Left ventricle myocardium inferior (tissue), 1 donor: ENCODE data around the gene C1QTNF5. TPM values are rescaled to one million over a fixed set of nuclear protein-coding genes. Genes with fewer than 3 reads are reported as not detected.

Experiments used
- DNase-seq: peaks from one replicate; pipeline ENCODE4 v3.0.0-alpha.2; 2020
- H3K27ac ChIP-seq: fragments of 200-600 bp; replicated peaks from 2 replicates; pipeline ENCODE4 v1.8.0; 2021
- H3K27me3 ChIP-seq: fragments of 200-600 bp; 2 replicates; pipeline ENCODE4 v1.8.0; 2021; ENCODE audit warnings: low read depth
- H3K36me3 ChIP-seq: fragments of 200-600 bp; 2 replicates; pipeline ENCODE4 v1.8.0; 2021
- H3K4me1 ChIP-seq: fragments of 200-600 bp; 2 replicates; pipeline ENCODE4 v1.8.0; 2021
- H3K4me3 ChIP-seq: fragments of 200-600 bp; 2 replicates; pipeline ENCODE4 v1.8.0; 2021; ENCODE audit warnings: mild to moderate bottlenecking, moderate library complexity
- H3K9me3 ChIP-seq: fragments of 200-600 bp; replicated peaks from 2 replicates; pipeline ENCODE4 v1.8.0; 2021
- intact Hi-C: fragments of 100-400 bp; cut with micrococcal nuclease; formaldehyde crosslinking; loops from one replicate; pipeline ENCODE4 v1.11.0; 2022
- total RNA-seq: library from RNA; stranded (reverse); fragmentation: NEBNext Ultra II Directional; extraction: Animal tissue kit (Norgen Biotek cat#: 25700); gene quantifications from one replicate; pipeline ENCODE4 v1.2.1, GENCODE V29; 2021
- TF ChIP-seq, protein P1 (sequence below): fragments of 200-600 bp; IDR thresholded peaks from 2 replicates; pipeline ENCODE4 v1.8.0; 2021; ENCODE audit warnings: antibody characterized with exemption, mild to moderate bottlenecking, borderline replicate concordance
- donor health status: DM: no; HTN: yes; CAD: no; lungs with severe emphysema.

The C1QTNF5 gene
- total RNA-seq, 1 donor from 2014 or later, result 14.4 TPM

DNA sequence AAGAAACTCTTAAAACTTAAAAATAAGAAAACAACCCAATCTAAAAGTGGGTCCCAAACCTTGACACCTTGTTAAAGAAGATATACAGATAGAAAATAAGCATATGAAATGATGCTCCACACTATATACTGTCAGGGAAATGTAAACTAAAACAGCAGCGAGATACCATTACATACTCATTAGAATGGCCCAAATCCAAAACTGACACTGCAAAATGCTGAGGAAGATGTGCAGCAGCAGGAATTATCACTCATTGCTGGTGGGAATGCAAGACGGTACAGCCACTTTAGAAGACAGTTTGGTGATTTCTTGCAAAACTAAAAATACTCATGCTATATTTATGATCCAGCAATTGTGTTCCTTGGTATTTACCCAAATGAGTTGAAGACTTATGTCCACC lies 11.4 kb downstream of the C1QTNF5 start:
- TF ChIP-seq, protein P1, sequence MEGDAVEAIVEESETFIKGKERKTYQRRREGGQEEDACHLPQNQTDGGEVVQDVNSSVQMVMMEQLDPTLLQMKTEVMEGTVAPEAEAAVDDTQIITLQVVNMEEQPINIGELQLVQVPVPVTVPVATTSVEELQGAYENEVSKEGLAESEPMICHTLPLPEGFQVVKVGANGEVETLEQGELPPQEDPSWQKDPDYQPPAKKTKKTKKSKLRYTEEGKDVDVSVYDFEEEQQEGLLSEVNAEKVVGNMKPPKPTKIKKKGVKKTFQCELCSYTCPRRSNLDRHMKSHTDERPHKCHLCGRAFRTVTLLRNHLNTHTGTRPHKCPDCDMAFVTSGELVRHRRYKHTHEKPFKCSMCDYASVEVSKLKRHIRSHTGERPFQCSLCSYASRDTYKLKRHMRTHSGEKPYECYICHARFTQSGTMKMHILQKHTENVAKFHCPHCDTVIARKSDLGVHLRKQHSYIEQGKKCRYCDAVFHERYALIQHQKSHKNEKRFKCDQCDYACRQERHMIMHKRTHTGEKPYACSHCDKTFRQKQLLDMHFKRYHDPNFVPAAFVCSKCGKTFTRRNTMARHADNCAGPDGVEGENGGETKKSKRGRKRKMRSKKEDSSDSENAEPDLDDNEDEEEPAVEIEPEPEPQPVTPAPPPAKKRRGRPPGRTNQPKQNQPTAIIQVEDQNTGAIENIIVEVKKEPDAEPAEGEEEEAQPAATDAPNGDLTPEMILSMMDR, result no peak
- Histone ChIP-seq H3K36me3 (no peaks in the 10 kb centered on the region), H3K4me1 (peaks cover 5% of the 10 kb centered on the region), H3K27me3 (no peaks in the 10 kb centered on the region), H3K9me3 (no peaks in the 10 kb centered on the region), H3K4me3 (no peak overlapping the region), H3K27ac (no peak overlapping the region)
- intact Hi-C loops, result no loop called here
- DNase-seq, result no peak

DNA sequence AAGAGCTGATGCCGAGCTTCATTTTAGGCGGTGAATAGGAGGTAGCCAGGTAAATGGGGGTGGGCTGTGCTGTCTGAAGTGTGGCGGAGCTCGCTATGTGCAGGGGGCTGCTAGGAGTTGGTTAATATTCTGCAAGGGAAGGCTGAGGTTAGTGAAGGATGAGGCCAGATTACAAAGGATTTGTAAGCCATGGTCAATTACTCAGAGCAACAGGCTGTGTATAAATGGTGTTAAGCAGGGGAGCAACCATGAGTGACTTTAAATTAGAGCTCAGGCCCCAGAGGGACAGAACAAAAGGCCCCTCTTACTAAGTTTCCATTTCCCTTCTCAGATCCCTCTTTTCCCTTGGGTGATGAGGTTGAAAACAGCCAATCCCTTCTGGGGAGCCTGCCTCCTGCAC lies 16.5 kb downstream of the C1QTNF5 start:
- TF ChIP-seq, protein P1, result no peak
- H3K9me3 ChIP-seq, result no peaks in the 10 kb centered on the region
- intact Hi-C loops, result no loop called here
- no peaks in the 10 kb centered on the region for H3K27me3 ChIP-seq
- H3K27ac ChIP-seq, result no peak overlapping the region
- no peak for DNase-seq
- H3K4me1 ChIP-seq, result peaks cover 45% of the 10 kb centered on the region
- no peaks in the 10 kb centered on the region for H3K36me3 ChIP-seq
- no peak overlapping the region for H3K4me3 ChIP-seq

DNA sequence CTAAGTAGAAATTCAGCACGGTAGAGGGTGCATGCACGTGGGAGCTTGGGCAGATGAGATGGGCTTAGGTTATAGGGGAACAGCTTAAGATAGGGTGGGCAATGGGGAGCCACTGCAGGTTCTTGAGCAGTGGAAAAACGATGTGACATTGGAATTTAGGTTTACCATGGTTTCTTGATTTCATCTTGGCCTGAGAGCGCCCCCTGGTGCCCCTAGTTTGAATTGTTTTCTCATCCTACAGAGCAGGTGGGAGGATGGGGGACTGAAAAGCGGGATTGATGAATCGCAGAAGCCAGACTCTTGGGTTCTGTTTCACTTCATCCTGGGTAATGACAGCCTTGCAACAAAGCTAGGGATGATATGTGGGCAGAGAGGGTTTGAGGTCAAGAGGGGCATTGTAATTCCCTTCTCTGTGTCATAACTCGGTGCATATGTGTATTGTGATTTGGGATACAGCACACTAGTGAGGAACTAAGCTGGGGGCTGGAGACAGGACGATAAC lies 17.1 kb downstream of the C1QTNF5 start:
- H3K36me3 ChIP-seq, result no peaks in the 10 kb centered on the region
- TF ChIP-seq, protein P1, result peak; percentile 89
- no peaks in the 10 kb centered on the region for H3K9me3 ChIP-seq
- H3K27ac ChIP-seq, result peak overlapping the region; percentile 92
- intact Hi-C loops, result no loop called here
- no peaks in the 10 kb centered on the region for H3K27me3 ChIP-seq
- H3K4me1 ChIP-seq, result peaks cover 51% of the 10 kb centered on the region
- H3K4me3 ChIP-seq, result no peak overlapping the region
- peak; percentile 73 for DNase-seq

DNA sequence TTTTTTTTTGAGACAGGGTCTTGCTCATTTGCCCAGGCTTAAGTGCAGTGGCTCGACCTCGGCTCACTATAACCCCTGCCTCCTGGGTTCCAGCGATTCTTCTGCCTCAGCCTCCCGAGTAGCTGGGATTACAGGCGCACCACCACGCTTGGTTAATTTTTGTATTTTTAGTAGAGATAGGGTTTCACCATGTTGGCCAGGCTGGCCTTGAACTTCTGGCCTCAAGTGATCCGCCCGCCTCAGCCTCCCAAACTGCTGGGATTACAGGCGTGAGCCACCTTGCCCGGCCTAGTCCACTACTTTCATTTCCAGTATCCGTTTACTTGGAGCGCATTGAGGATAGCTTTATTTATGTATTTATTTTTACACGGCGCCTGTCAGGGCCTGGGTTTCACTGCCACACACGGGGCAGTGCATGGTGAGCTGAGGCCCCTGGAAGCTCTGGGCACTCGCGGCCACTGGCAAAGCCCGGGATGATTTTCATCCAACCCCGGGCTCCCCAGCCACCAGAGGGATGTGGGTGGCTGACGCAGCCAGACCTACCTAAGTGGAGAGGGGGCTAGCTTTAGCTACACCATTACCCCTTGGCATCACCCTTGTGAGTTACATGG lies 17.7 kb downstream of the C1QTNF5 start:
- TF ChIP-seq, protein P1, result no peak
- no peak for DNase-seq
- Histone ChIP-seq H3K27me3 (no peaks in the 10 kb centered on the region), H3K4me1 (peaks cover 56% of the 10 kb centered on the region), H3K9me3 (no peaks in the 10 kb centered on the region), H3K36me3 (no peaks in the 10 kb centered on the region), H3K27ac (peak overlapping the region; percentile 92), H3K4me3 (no peak overlapping the region)
- intact Hi-C loops, result no loop called here

DNA sequence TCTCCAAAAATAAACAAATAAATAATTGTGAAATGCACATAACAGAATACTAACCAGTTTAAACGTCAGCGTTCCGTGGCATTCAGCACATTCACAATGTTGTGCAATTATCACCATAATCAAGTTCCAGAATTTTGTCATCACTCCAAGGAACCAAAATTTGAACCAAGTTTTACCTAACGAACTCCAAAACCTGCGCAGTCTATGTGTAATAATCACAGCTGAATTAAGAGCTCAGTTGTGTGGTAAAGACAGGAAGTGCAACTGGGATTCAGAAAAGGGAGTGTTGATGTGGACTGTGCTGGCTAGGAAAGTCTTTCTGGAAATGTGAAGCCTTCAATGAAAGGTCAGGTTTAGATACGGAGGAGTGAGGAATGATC lies 18.3 kb downstream of the C1QTNF5 start:
- peak overlapping the region; percentile 68 for H3K4me3 ChIP-seq
- H3K9me3 ChIP-seq, result no peaks in the 10 kb centered on the region
- peaks cover 63% of the 10 kb centered on the region for H3K4me1 ChIP-seq
- TF ChIP-seq, protein P1, result peak; percentile 18
- intact Hi-C loops, result no loop called here
- peak overlapping the region; percentile 92 for H3K27ac ChIP-seq
- no peaks in the 10 kb centered on the region for H3K27me3 ChIP-seq
- H3K36me3 ChIP-seq, result no peaks in the 10 kb centered on the region
- DNase-seq, result no peak
